Measurements from ENCODE around the gene FGF3. TPM values are rescaled to one million over a fixed set of nuclear protein-coding genes. Genes with fewer than 3 reads are reported as not detected.

Gene FGF3
- total RNA-seq, 4 donors from 2014 or later: not detected

- Histone ChIP-seq H3K27me3 (peaks cover 0 to 3% of the 10 kb centered on the region in 2 donors), H3K9me3 (peaks cover 0 to 23% (median 0%) of the 10 kb centered on the region in 4 donors), H3K27ac (no peak overlapping the region), H3K4me3 (no peak overlapping the region), H3K4me1 (no peaks in the 10 kb centered on the region), H3K36me3 (no peaks in the 10 kb centered on the region)
- no peak for DNase-seq (ENCODE audit: low spot score in 2 of 2)
- WGBS, 2 donors: 79 to 82% methylated on average over 2 of the region's 2 CpGs
- TF ChIP-seq EP300 (IDR thresholded peaks at IDR 0.05): no peak
Measured at GRCh38 chr11:69854713-69855112, 35.5 kb upstream of the FGF3 start.

- no peaks in the 10 kb centered on the region for H3K36me3 ChIP-seq
- TF ChIP-seq POLR2A (IDR thresholded peaks at IDR 0.05) (no peak), EP300 (IDR thresholded peaks at IDR 0.05) (no peak), CTCF (IDR thresholded peaks at IDR 0.05) (no peak)
- no peak overlapping the region for H3K27ac ChIP-seq
- no peak for DNase-seq (ENCODE audit: low spot score in 2 of 2)
- no peak overlapping the region for H3K4me3 ChIP-seq
- WGBS, 2 donors: 49 to 62% methylated on average over 2 of the region's 2 CpGs
- H3K27me3 ChIP-seq: peaks cover 0 to 3% of the 10 kb centered on the region in 2 donors
- H3K9me3 ChIP-seq: peaks cover 0 to 30% (median 0%) of the 10 kb centered on the region in 4 donors
- no peaks in the 10 kb centered on the region for H3K4me1 ChIP-seq
Measured at GRCh38 chr11:69852056-69852455, 32.8 kb upstream of the FGF3 start.

GRCh38 chr11:69848201-69848600 lies 29.0 kb upstream of the FGF3 start:
- no peaks in the 10 kb centered on the region for H3K4me1 ChIP-seq
- H3K27me3 ChIP-seq: peaks cover 0 to 3% of the 10 kb centered on the region in 2 donors
- peaks cover 0 to 22% (median 0%) of the 10 kb centered on the region in 4 donors for H3K9me3 ChIP-seq
- H3K4me3 ChIP-seq: no peak overlapping the region
- no peak for DNase-seq (ENCODE audit: low spot score in 2 of 2)
- TF ChIP-seq POLR2A (IDR thresholded peaks at IDR 0.05) (no peak), CTCF (IDR thresholded peaks at IDR 0.05) (no peak), EP300 (IDR thresholded peaks at IDR 0.05) (no peak)
- no peak overlapping the region for H3K27ac ChIP-seq
- H3K36me3 ChIP-seq: no peaks in the 10 kb centered on the region

GRCh38 chr11:69844396-69844795 lies 25.2 kb upstream of the FGF3 start:
- WGBS, 2 donors: 94 to 95% methylated on average over 6 of the region's 6 CpGs
- no peak for DNase-seq (ENCODE audit: low spot score in 2 of 2)
- TF ChIP-seq CTCF (IDR thresholded peaks at IDR 0.05): no peak
- TF ChIP-seq POLR2A (IDR thresholded peaks at IDR 0.05): no peak
- TF ChIP-seq EP300 (IDR thresholded peaks at IDR 0.05): no peak

GRCh38 chr11:69843529-69843921 lies 24.3 kb upstream of the FGF3 start:
- DNase-seq (ENCODE audit: low spot score in 2 of 2): no peak

More at GRCh38 chr11:69844396-69844795, 25.2 kb upstream of the FGF3 start:
- Histone ChIP-seq H3K9me3 (peaks cover 0 to 8% (median 0%) of the 10 kb centered on the region in 4 donors), H3K27me3 (no peaks in the 10 kb centered on the region), H3K36me3 (no peaks in the 10 kb centered on the region), H3K27ac (no peak overlapping the region), H3K4me1 (no peaks in the 10 kb centered on the region), H3K4me3 (no peak overlapping the region)

More at GRCh38 chr11:69843529-69843921, 24.3 kb upstream of the FGF3 start:
- 0 to 27% methylated on average over 1 of the region's 1 CpG for WGBS, 2 donors
- H3K4me1 ChIP-seq: no peaks in the 10 kb centered on the region
- no peak overlapping the region for H3K4me3 ChIP-seq
- H3K27me3 ChIP-seq: no peaks in the 10 kb centered on the region
- no peak for TF ChIP-seq EP300 (IDR thresholded peaks at IDR 0.05)
- TF ChIP-seq POLR2A (IDR thresholded peaks at IDR 0.05): no peak
- no peak for TF ChIP-seq CTCF (IDR thresholded peaks at IDR 0.05)
- peaks cover 0 to 4% (median 0%) of the 10 kb centered on the region in 4 donors for H3K9me3 ChIP-seq
- H3K27ac ChIP-seq: no peak overlapping the region
- no peaks in the 10 kb centered on the region for H3K36me3 ChIP-seq
